ENCODE measurements around the gene SOX8.

- no peak for TF ChIP-seq YY1 (IDR thresholded peaks at IDR 0.05; ENCODE audit: insufficient read depth, insufficient read length)
- TF ChIP-seq ZNF274 (IDR thresholded peaks at IDR 0.05; ENCODE audit: low read depth, low read length): no peak
Observed at GRCh38 chr16:935684-936083, 45.9 kb upstream of the SOX8 start.
